Thyroid gland (tissue), 4 donors: ENCODE measurements around the gene ACE.

Experiments
- CTCF ChIP-seq, 6 experiments: fragments of 200-600 bp in 3 of 6; fragments of 450-650 bp in 3 of 6; sonication (generic) in 3 of 6; IDR thresholded peaks; one replicate each; pipeline ENCODE4 v1.5.1; 2016 to 2019; ENCODE audit warnings: antibody characterized with exemption in 6 of 6, mild to moderate bottlenecking in 2 of 6, inconsistent platforms in 1 of 6, moderate library complexity in 1 of 6
- POLR2A ChIP-seq, 2 donors: fragments of 450-650 bp; IDR thresholded peaks; one replicate each; pipeline ENCODE4 v1.6.1; 2017; ENCODE audit warnings: antibody characterized with exemption in 2 of 2, mild to moderate bottlenecking in 2 of 2, moderate library complexity in 1 of 2

- TF ChIP-seq CTCF (IDR thresholded peaks at IDR 0.05) (peak in 1 of 6 experiments; percentile 14), POLR2A (IDR thresholded peaks at IDR 0.05) (no peak)
These were observed 29.9 kb upstream of the ACE start for GRCh38 chr17:63446753-63447470.
